ELF-1 (cell line): ENCODE results near the gene TRIM2.

Experiments used
- DNase-seq: peaks from one replicate; pipeline ENCODE4 v3.0.0-alpha.2; 2016; ENCODE audit warnings: low read depth, low spot score

TRIM2 gene

DNA sequence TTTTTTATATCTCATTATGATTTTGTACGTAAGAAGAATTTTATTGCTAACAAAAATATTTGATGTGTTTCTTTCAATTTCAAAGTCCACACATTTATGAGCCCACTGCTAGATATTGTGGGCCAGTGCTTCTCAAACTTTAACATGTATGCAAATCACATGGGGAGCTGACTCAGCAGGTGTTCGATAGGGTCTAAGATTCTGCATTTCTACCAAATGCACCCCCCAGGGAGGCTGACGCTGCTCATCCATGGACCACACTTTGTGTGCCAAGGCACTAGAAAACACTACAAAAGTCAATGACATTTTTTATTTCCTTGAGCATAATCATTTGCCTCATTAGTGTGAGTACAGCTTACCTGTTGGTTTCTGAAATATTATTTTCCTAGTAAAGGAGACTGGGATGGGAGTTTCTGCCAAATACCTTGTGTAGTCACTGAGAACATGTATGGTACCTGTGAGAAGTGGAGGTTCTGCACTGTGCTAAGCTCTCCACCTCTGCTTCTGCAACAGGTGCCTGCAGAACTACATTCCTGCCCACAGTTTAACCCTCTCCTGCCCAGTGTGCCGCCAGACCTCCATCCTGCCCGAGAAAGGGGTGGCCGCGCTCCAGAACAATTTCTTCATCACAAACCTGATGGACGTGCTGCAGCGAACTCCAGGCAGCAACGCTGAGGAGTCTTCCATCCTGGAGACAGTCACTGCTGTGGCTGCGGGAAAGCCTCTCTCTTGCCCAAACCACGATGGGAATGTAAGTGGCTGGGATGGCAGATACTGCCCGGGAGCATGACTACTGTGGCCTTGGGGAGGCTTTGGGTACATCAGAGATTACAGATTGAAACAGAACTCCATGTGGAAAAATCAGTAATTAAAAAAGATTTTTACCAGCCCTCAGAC lies 71.4 kb downstream of the TRIM2 start:
- no peak for DNase-seq

GRCh38 chr4:153276971-153277370 lies 72.7 kb downstream of the TRIM2 start:
- DNase-seq, result no peak

DNA sequence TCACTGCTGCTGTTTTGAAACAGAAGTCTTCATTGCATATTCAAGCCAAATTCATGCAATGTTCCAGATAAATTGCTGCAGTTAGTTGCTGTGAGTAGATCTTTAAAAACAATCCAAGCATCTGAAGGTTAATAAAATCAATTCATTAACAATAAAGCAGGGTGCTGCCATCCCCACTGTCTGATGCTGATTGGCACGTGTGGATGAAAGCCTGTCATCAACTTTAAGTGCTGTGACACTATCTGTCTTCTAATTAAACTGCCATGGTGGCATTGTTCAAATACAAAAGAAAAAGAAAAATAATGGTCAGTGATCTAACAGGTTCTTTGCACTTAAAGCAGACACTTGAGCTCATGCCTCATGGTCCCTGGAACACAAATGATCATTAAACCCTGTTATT lies 77.2 kb downstream of the TRIM2 start:
- DNase-seq, result no peak

- DNase-seq, result no peak
Observed at GRCh38 chr4:153282023-153282422, 77.8 kb downstream of the TRIM2 start.

GRCh38 chr4:153283260-153283659 lies 79.0 kb downstream of the TRIM2 start:
- DNase-seq, result no peak

- no peak for DNase-seq
Observed at GRCh38 chr4:153290134-153290533, 85.9 kb downstream of the TRIM2 start.

DNA sequence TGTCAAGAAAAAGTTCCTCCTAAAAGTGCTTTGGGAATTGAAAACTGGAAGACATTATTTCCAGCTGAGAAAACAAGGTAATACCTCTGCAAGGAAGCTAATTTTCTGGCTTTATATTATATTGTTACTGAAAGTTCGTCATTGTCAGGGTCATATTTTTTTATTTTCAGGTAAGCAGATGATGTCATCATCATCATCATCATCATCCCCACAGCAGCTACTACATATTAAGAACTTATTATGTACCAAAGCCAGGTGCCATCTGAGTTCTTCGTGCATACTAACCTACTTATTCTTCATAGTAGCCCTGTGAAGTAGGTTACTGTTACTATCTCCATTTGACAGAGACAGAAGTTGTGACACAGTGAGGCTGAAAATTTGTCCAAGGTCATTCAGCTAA lies 87.3 kb downstream of the TRIM2 start:
- no peak for DNase-seq

- DNase-seq, result no peak
Observed at GRCh38 chr4:153292897-153293741, 88.9 kb downstream of the TRIM2 start.

- DNase-seq, result no peak
Observed at GRCh38 chr4:153293742-153294057, 89.5 kb downstream of the TRIM2 start.

DNA sequence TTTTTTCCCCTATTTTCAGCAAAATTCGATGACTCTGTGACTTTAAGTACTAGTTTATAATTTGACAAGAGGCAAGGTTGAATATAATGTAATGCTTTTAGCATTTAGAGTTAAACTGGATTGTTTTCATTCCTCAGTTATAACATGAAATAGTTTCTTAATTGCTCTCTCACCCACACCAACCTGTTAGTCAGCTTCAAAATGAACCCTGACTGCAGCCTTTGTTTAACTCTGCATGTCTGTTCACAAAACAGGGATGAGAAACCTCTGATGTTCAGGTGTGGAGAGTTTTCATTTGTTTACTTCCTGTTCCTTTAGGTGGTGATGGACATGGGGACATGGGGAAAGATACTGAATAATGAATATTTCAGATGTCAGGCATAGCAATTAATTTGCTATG lies 90.4 kb downstream of the TRIM2 start:
- no peak for DNase-seq

DNA sequence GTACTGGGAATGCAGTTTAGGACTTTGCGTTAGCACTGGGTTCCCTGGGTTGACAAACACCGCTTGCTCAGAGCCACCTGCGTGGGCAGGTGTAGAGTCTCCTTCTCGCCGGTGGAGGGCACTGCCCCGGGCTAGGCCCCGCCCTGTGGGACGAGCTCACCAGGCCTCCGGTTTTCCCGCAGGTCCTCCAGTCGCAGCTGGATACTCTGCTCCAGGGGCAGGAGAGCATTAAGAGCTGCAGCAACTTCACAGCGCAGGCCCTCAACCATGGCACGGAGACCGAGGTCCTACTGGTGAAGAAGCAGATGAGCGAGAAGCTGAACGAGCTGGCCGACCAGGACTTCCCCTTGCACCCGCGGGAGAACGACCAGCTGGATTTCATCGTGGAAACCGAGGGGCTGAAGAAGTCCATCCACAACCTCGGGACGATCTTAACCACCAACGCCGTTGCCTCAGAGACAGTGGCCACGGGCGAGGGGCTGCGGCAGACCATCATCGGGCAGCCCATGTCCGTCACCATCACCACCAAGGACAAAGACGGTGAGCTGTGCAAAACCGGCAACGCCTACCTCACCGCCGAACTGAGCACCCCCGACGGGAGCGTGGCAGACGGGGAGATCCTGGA lies 91.0 kb downstream of the TRIM2 start:
- peak; percentile 6 for DNase-seq

DNA sequence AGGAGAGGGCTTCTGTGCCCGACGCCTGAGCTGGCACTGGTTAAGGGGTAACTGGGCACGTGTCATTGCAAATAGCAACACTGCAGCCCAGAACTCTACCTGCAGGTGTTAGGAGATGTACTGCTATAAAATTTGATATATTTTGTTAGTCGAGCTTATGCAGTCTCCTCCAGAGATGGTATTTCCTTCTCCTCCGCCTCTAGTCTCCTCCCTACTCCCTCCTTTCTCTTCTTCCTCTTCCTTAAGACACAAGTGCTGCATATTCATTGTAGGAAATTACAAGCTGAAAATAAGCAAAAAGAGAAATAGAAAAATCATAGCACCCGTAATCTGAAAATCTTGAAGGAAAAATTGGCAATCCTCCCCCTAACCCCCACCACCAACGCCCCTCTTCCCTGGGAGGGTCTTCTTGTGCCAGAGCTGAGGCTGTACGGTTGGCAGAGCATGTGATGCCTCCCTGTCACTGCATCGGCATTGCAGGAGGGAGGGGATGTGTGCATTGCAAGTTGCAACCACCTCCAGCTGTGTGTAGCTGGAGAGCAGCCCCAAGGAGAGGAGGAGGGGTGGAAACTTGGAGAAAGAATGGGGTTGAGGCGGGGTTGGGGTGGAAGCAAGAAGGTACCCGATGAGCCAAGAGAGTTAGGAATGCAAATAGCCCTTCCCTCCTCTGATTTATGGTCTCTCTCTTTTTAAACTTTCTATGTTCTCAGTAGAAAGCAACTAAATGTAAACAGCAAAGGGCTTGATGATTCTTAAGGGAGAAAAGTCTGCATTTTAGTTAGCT lies 92.0 kb downstream of the TRIM2 start:
- no peak for DNase-seq

DNA sequence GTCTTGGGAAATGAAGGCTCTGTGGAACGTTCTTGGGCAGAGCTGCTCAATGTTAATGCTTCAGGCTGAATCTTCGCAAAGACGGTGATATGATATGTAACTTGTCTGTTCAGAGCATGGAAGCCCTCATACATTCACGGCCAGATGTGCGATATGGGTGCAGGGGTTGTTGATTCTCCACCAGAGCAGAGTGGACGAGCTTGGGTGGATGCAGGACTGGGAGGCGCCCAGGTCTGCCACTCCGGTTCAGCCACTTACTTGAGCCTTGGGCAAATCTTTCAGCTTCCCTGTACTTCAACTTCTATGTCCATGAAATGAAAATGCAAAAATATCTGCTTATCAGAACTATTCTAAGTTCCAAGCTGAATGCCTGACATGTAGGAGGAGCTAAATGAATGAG lies 92.9 kb downstream of the TRIM2 start:
- no peak for DNase-seq

GRCh38 chr4:153310793-153311192 lies 106.5 kb downstream of the TRIM2 start:
- DNase-seq, result no peak

- DNase-seq, result no peak
Observed at GRCh38 chr4:153314915-153315314, 110.7 kb downstream of the TRIM2 start.

GRCh38 chr4:153318696-153319320 lies 114.6 kb downstream of the TRIM2 start:
- DNase-seq, result no peak

GRCh38 chr4:153322791-153323190 lies 118.5 kb downstream of the TRIM2 start:
- no peak for DNase-seq

DNA sequence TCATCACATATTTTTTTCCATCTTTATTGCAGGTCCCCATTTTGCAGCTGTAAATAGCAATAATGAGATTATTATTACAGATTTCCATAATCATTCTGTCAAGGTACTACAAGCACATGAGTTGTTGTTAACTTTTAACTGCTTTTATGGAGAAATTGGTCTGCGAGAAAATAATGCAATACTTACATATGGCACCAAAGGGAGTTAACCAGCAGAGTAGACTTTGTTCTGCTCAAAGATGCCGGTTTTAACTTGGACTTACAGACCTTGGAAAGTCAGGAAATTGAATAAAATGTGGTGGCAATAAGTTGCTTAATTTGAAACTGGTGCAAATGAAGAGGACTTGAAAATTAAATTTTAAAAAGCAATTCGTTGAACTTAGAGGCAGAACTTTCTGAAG lies 119.8 kb downstream of the TRIM2 start:
- no peak for DNase-seq

- DNase-seq, result no peak
Observed at GRCh38 chr4:153325558-153325957, 121.3 kb downstream of the TRIM2 start.

GRCh38 chr4:153326513-153326912 lies 122.3 kb downstream of the TRIM2 start:
- DNase-seq, result no peak

GRCh38 chr4:153327247-153327646 lies 123.0 kb downstream of the TRIM2 start:
- DNase-seq, result no peak
